HG03095 (cell line): ENCODE data around the gene ZNF786.
"Not testable (repeated sequence)": the region's sequence is repeated elsewhere in the genome, so short reads cannot be mapped to it uniquely, and the experiment has no call there.

ENCODE experiments used
- ATAC-seq: cut with Tn5 transposase; IDR thresholded peaks from one replicate; pipeline ENCODE4 v1.9.1; 2021; ENCODE audit warnings: moderate library complexity; ENCODE audit not compliant: unreplicated experiment

ZNF786 gene

DNA sequence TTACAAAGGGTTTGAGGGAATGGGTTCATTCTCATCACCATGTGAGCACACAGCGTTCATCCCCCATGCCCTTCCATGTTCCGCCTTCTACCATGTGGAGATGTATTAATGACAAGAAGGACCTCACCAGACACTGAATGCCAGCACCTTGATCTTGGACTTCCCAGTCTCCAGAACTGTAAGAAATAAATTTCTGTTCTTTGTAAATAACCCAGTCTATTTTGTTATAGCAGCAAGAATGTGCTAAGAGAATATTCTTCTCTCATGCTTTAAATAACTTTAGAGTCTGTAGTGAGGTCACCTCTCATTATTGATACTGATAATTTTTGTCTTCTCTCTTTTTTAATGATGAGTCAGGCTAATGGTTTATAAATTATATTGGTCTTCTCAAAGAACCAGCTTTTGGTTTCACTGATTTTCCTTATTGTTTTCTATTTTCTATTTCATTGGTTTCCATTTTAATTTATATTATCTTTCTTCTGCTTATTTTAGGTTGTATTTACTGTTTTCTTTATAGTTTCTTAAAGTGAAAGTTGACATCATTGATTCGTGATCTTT, 59.1 kb downstream of the ZNF786 start:
- no peak for ATAC-seq

DNA sequence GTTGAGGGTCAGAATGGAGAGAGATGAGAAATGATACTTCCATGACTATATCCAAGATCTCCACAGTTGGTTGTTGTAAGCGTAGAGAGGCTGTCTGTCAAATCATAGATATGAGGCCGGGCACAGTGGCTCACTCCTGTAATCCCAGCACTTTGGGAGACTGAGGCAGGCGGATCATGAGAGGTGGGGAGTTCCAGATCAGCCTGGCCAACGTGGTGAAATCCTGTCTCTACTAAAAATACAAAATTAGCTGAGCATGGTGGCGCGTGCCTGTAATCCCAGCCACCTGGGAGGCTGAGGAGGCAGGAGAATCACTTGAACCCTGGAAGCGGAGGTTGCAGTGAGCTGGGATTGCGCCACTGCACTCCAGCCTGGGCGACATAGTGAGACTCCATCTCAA, 60.1 kb downstream of the ZNF786 start:
- not testable (repeated sequence) for ATAC-seq

- ATAC-seq: peak; percentile 86
Measured at GRCh38 chr7:149028346-149029109, 62.0 kb downstream of the ZNF786 start, which contains the start of gene PDIA4. Gene PDIA4, minus strand, starts transcription at chr7:149028505. Its CDS starts 97 bp downstream, at chr7:149028408.

DNA sequence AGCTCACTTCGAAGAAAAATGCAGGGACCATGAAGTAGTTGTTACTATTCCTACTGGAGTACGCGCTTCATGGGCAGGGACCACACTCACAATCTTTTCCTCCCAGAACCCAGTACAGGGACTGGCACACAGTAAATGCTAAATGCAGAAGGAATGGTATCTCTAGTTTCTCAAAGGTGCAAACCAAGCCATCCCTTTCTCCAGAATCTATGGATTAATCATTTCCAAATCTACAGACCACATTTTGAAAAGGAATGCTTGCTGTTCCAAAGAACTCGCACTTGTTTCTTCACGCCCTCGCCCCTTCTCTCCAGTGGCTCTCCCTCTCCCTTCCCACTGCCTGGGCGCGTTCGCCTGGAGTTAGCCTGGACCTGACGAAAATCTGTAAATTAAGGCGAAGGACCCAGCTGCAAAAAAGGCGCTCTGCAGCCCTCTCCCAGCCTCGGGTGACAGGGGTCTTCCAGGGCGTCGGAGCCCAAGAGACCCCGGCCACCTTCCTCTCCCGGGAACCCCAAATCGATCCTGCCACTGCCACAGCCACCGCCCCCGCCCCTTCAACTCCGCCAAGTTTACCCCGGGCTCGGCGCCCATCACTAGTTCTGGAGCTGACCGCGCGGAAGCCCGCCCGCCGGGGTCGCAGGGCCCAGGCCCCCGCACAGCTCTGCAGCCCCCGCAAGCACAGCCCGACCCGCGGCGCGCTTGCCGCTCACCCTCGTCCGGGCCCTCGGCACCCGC, 62.7 kb downstream of the ZNF786 start:
- no peak for ATAC-seq

- ATAC-seq: no peak
Measured at GRCh38 chr7:149027055-149027454, 63.5 kb downstream of the ZNF786 start.

DNA sequence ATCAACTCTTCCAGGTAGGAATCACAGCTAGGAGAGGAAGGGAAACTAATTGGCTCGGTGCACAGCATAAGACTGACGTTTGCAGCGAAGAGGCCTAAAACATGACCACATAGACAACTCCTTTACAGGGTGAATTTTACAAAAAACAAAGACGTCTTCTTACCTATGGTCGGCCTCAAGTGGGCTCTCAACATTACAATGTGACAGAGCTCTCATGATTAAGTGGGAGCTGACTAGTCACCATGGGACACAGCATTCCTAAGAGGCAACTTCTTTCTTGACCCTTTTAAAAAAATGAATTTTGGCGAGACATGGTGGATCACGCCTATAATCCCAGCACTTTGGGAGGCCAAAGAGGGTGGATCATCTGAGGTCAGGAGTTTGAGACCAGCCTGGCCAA, 66.9 kb downstream of the ZNF786 start:
- no peak for ATAC-seq

DNA sequence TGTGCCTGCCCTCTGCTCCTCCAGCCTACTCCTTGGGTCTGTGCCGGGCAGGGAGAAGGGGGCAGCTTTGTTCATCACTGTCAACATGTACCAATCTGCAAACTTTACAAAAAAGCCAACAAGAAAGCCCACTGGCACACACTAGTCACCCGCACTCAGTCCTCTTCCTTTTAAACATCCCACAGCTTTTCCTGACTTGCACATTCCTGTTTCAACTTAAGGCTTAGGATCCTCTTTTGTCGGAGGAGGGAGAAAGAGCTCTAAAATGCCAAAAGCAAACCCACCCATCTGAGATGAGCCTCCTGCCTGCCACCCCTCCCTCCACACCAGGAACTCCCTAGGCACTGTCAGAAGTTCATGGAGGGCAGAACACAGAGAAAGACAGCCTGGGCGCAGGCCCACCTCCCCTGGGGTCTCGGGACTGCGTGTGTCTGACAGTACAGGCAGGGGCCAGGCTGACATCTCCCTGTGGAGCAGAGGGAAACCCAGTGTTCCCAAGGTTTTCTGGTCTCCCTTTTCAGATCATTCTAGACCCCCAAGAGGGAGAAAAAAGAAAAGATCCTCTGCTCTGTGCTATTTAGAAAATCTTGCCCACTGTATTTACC, 67.7 kb downstream of the ZNF786 start:
- ATAC-seq: no peak

- no peak for ATAC-seq
Measured at GRCh38 chr7:149021725-149022062, 68.8 kb downstream of the ZNF786 start.

- no peak for ATAC-seq
Measured at GRCh38 chr7:149020483-149020882, 70.0 kb downstream of the ZNF786 start.
